ENCODE measurements around the gene CSF1R.

CSF1R gene

GRCh38 chr5:150114773-150115408, 28.5 kb upstream of the CSF1R start:
- no peak overlapping the region for H3K4me3 ChIP-seq (ENCODE audit: low read length)
- no peak for TF ChIP-seq CTCF (conservative IDR thresholded peaks at IDR 0.05; ENCODE audit: low read length)
- no peak for DNase-seq (ENCODE audit: low read depth)

- DNase-seq (ENCODE audit: low read depth) = no peak
- H3K4me3 ChIP-seq (ENCODE audit: low read length) = no peak overlapping the region
- TF ChIP-seq CTCF (conservative IDR thresholded peaks at IDR 0.05; ENCODE audit: low read length) = peak; percentile 19; the same call in 1 of the 2 replicates
Measured at GRCh38 chr5:150114102-150114641, 27.8 kb upstream of the CSF1R start.

- DNase-seq (ENCODE audit: low read depth) = peak; percentile 33
- no peak overlapping the region for H3K4me3 ChIP-seq (ENCODE audit: low read length)
- TF ChIP-seq CTCF (conservative IDR thresholded peaks at IDR 0.05; ENCODE audit: low read length) = no peak
Measured at GRCh38 chr5:150113047-150113744, 26.8 kb upstream of the CSF1R start.

GRCh38 chr5:150112201-150113046, 26.1 kb upstream of the CSF1R start:
- H3K4me3 ChIP-seq (ENCODE audit: low read length) = no peak overlapping the region
- peak; percentile 91 for DNase-seq (ENCODE audit: low read depth)
- no peak for TF ChIP-seq CTCF (conservative IDR thresholded peaks at IDR 0.05; ENCODE audit: low read length)

GRCh38 chr5:150111122-150111521, 24.8 kb upstream of the CSF1R start:
- no peak for TF ChIP-seq CTCF (conservative IDR thresholded peaks at IDR 0.05; ENCODE audit: low read length)
- DNase-seq (ENCODE audit: low read depth) = no peak
- no peak overlapping the region for H3K4me3 ChIP-seq (ENCODE audit: low read length)

- H3K4me3 ChIP-seq (ENCODE audit: low read length) = no peak overlapping the region
- DNase-seq (ENCODE audit: low read depth) = no peak
- TF ChIP-seq CTCF (conservative IDR thresholded peaks at IDR 0.05; ENCODE audit: low read length) = no peak
Measured at GRCh38 chr5:150109921-150110320, 23.6 kb upstream of the CSF1R start.
